GM18517 (cell line): Measurements from ENCODE around the gene PRICKLE4.
A peak's percentile ranks its signal among the peaks of the same experiment; 100 is the strongest.

Source experiments
- ATAC-seq: cut with Tn5 transposase; IDR thresholded peaks from one replicate; pipeline ENCODE4 v1.9.1; 2021; ENCODE audit warnings: mild to moderate bottlenecking, moderate library complexity; ENCODE audit not compliant: unreplicated experiment

PRICKLE4 gene, protein sequence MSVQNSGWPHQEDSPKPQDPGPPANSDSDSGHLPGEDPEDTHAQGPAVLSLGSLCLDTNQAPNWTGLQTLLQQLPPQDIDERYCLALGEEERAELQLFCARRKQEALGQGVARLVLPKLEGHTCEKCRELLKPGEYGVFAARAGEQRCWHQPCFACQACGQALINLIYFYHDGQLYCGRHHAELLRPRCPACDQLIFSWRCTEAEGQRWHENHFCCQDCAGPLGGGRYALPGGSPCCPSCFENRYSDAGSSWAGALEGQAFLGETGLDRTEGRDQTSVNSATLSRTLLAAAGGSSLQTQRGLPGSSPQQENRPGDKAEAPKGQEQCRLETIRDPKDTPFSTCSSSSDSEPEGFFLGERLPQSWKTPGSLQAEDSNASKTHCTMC

DNA sequence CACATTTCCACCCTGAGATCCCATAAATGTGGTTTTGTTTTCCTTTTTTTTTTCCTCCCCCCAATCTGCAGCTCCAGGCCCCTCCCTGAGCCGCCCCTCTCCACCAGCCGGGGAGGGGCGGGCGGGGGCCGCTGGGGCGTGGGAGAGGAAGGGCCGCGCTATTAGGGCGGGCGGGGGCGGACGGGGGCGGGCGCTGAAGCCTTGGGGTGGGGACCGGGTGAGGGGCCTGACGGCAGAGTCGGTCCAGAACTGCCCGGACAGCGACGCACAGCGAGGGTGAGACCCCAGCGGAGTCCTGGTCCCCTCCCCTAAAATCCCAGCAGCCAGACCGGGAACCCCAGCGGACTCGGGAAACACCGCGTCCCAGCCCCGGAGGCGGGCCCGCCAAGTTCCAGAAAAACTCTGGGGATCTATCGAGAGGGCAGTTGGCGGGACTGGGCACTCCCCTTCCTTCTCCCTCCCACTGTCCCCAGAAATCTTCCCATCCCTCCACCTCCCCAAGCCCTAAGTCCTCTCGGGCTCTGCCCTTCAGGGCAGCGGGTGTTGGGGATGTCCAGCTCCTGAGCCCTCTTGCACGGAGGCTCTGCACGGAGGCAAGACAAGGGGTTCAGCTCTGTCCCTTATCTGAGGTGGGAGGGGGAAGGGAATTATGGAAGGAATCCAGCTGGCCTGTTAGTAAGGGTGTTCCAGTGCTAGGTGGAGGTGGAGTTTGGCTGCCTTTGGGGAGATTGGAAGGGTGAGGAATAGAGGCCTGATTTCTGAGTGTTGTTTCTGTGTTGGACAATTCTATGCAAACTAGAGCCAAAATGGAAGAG is at the start of gene PRICKLE4:
PRICKLE4 (plus strand) TSS at position 232 of the 815 bp plus-strand sequence. CDS start 2,692 bp downstream, outside the sequence.
- no peak for ATAC-seq

DNA sequence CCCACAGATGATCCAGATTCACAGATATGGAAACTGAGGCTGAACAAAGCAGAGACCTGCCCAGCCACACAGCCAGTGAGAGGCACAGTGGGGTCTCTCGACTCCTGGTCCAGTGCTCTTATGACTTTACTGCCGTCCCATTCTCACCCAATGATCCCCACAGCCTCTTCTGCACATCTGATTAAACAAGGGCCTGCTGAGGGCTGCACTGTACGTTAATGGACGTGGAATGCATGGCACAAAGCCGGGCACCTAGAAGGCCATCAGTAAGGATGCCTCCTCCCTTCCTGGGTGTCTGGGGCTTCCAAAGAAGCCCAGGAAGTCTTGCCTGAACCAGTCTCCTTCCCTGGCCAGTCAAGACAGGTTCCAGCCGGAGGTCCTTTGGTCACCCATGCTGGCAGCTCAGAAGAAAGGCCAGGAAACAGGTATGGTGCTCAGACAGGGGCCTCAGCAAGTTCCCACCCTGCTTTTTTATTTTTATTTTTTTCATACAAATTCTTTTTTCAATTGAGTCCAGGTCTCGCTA is 49.0 kb upstream of the PRICKLE4 start:
- ATAC-seq = no peak

DNA sequence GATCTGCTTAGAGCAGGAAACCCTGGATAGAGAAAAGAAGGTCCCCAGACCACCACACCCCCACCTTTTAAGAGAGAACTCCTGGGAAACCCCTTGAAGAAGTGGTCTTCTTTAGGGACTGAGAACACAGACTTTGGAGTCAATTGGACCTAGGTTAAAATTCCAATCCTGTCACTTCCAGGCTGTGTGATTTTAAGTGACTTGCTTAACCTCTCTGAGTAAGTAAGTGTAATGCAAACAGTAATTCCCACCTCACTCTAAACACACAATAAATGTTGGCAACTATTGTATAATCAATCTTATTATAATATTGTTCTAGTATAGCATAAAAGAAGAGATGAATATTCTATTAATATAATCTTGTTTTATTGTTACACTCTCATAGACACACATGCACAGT is 48.4 kb upstream of the PRICKLE4 start:
- no peak for ATAC-seq

DNA sequence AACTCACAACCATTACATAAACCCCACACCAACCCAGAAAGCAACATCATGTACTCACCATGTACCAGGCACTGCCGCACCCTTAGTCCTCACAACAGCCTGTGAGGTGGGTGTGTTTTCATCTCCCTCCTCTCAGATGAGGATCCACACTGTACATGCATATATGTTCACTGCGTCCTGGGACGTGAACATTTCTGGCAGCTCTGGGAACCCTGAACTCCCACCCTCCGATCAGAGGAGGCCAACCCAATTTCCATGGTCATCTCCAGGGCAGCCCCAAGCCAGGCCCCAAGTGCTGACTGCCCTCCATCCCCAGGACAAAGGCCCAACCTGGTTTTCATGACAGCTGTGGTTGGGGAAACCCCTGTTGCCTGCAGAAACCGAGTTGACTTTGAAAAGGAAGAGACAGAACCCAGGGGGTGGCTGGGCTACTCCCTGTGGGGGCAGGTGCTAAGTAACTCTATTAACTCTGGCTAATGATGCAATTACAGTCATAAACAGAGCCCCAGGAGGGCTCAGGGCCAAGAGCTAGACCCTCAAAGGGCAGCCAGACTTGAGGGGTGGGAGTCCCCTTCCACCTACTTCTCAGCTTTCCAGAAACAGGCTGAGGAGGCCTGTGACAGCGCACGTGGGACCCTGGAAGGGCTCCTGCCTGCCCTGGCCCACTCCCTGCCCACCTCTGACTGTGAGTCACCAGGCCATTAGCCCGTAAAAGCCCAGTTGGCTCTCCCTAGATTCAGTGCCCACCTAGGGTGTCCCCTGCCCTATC is 47.8 kb upstream of the PRICKLE4 start:
- peak; percentile 40 for ATAC-seq

DNA sequence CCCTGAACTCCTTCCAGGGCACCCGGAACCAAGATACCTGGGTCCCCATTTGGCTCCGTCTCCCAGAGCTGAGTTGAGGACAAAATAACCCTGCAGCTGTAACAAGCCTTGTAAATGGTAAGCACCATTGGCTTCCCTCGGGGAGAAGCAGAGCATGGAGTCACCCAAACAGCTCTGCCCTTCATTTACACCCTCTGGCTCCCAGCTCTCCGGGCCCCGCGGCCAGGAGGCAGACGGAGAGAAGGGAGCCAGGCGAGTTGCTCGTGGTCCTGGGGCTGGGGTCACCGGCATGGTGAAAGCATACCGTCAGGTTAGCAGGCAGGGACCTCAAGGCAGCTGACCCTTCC is 47.2 kb upstream of the PRICKLE4 start:
- ATAC-seq = no peak

DNA sequence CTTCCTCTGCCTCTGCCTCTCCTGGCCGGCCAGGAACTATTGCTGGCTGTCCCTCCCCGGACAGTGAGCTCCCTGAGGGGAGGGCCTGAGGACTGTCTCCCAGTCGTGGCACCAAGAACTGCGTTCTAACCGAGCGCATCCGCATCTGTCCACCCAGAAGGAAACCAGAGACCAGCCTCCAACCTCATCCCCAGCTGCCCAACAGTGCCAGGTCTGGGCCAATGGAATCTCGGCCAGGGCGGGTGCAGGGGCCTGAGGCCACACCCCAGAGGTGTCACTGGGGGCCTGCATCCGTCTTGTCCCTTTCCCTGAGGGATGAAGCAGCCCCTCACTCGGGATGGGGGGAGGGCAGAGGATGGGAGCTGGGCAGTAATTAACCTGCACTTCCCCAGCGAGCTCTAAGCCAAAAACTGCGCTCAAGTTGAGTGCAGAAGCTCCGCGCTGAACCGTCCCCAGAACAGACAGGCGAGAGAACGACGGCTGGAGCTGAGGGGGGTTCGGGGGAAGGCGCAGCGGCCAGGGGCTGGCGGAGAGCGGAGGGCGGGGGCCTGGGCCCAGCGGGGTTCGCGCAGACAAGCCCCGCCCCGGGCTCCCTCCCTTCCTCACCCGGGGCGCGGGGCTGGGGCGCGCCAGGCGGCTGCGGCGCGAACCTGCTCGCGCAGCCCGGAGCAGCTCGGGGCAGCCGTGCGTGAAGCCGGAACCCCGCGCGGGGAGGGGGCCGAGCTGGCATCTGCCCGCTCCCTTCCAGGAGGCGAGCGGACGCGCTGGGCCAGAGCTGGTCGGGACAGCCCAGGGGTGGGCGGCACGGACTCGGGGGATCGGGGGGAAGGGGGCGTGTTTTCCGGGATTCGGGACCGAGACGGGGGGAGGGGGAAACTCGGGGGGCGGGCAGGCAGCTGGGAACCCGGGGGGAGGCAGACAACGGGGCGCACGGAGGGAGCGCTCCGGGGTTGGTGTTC is 46.6 kb upstream of the PRICKLE4 start:
- ATAC-seq = no peak

DNA sequence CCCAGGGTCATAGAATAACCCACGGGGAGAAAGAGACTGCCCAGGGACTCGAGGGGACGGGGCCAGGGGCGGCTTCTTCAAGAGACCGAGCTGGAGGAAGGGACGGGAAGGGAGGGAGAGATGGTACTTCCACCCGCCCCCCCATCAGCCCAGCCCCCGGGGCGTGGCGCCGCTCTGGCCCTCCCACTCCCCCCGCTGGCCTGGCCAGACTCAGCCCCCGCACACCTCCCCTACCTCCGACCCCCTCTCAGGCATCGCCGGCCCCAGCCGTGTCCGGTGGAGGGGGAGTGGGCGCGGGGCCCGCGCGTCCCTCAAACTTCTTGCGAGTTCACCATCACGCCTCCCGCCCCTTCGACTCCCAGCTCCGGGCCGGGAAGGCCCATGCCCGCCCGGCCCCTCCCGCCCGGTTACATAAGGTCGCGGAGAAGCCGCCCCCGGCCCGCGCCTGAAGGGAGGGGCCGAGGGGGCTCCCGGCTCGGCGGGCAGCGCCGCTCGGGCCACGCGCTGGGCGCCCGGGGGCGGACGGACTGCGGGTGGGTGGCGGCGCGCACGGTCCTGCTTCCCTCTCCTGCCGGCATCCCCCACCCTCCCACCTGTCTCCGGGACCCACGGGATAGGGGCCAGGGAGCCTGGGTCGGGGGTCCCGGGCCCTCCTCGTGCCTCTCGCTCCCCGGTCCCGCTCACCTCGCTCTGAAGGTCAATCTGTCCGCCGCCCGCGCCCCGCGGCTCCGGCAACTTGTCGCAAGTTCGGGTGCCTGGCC is 45.7 kb upstream of the PRICKLE4 start:
- ATAC-seq = peak; percentile 26

DNA sequence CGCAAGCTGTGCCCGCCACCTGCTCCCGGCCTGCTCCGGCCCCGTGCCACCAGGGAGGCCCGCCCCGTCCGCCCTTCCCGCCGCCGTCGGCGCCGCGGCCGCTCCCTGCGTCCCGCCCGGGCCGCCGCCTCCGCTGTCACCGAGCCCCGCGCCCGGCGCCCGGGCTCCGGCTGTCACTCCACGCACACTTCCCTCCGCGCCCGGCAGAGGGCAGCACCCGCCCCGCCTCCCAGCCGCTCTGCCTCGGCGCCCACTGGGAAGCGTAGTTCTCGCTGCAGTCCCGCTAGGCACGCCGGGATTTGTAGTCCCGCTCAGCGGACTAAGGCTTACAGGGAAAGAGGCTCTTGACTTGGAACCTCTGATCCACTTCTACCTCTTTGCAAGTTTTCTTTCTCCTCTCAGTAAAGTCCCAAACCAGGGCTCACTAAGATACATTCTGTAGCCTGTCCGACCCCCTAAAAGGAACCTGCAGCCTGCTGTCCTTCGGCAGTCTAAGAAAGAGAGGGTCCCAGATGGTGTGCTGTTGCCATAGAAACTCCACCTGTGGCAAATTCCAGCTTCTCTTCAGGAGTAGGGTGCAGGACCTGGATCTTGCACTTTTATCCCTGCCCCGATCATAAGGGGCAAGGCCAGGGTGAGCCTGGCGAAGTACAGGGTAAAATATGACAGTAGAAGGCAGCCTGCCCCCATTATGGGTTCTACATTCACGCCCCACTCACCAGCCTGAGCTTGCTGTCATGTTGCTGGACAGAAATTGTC is 45.0 kb upstream of the PRICKLE4 start, which contains the start of gene TFEB:
TFEB (minus strand) TSS at position 182 of the 759 bp plus-strand sequence. CDS start 44,395 bp downstream, outside the sequence.
- ATAC-seq = peak; percentile 53

DNA sequence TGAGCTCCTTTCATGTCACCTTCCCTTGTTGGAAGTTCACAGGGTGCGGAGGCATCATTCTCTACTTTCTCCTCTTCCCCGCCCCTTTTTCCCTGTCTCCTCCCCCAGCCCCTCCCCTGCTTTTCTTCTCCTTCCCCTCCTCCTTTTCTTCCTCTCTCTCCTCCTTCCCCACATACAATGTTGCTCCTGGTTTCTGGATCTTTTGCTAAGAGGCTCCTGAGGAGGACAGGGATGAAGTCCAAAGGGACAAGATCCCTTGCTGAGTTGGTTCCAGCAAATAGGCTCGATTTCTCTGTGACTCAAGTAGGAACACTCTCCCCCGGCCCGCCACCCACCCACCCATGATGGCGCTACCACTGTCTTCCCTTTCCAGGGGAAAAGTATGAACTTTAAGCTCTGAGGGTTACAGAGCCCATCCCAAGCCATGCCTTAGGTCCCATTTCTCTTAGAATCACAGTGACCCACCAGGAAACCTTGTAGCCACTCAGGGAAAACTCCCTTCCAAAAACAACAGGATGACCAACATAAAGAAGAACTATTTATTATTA is 44.3 kb upstream of the PRICKLE4 start:
- ATAC-seq = no peak

DNA sequence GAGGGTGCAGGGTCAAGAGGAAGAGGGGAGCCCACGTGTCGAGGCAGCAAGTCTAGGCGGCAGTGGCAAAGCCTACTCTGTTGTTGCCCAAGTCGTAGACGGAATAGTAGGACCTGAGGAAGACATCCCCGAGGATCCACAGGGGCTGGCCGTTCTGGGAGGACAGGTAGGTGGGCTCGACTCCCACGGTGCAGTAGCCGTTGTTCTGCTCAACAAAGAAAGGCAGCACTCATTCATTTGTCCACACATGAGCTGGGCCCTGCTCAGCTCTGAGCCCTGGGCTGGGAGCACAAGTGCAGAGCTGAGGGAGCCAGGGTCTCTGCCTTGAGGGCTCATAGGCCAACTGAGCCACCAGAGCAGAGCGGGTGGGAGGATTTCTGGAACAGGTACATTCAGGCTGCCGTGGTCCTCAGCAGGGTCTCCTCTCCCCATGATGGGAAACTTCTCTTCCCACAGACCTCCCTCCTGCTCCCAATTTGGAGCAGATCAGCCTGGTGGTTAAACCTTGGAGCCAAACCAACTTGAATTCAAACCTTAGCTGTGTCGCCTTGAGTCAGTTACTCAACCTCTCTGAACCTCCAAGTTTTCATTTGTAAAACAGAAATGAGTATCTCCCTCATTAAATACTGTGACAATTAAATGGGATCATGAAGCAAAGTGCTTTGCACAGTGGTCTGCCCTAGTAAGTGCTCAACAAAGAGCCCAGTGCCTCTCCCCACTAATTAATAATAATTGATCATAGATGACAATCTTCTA is 43.6 kb upstream of the PRICKLE4 start:
- ATAC-seq = no peak

DNA sequence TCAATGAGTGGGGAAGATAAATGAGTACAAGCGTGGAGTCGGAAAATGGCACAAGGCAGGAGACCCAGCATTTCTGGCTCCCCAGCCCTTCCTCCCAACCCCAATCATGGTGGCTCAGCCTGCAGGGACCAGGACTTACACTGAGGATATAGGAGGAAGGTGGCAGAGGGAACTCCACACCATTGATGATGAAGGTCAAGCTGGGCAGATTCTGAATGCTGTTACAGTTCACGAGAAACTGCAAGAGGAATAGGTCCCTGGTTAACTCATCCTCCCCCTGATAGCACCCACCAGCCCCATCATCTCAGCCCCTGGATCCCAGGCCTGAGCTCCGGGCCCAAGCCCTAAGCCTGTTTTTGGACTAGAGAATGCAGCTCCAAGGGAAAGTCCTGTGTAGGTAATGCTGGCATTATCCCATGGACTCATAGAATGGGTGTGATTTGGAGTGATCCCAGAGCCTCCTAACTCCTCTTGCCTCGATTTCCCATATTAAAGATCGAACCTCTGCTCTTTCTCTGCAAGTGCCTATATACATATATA is 42.9 kb upstream of the PRICKLE4 start:
- ATAC-seq = no peak

DNA sequence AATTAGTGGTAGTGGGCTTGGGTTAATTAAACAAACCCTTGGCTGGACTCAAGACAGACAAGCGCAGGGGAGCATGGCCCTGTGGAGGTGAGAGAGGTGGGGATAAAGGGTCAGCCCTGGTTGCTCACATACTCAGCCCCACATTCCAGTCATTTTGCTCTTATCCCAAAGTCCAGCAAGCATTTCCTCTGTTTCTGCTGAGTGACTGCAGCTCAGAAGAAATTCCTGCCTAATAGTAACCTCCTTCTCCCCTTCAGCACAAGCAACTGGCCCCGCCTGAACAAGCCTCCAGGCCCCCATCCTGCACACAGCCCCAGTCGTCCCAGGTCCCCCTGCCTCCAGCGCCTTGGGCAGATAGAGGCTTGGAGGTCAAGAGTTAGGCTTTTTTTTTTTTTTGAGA is 41.5 kb upstream of the PRICKLE4 start:
- ATAC-seq = no peak

DNA sequence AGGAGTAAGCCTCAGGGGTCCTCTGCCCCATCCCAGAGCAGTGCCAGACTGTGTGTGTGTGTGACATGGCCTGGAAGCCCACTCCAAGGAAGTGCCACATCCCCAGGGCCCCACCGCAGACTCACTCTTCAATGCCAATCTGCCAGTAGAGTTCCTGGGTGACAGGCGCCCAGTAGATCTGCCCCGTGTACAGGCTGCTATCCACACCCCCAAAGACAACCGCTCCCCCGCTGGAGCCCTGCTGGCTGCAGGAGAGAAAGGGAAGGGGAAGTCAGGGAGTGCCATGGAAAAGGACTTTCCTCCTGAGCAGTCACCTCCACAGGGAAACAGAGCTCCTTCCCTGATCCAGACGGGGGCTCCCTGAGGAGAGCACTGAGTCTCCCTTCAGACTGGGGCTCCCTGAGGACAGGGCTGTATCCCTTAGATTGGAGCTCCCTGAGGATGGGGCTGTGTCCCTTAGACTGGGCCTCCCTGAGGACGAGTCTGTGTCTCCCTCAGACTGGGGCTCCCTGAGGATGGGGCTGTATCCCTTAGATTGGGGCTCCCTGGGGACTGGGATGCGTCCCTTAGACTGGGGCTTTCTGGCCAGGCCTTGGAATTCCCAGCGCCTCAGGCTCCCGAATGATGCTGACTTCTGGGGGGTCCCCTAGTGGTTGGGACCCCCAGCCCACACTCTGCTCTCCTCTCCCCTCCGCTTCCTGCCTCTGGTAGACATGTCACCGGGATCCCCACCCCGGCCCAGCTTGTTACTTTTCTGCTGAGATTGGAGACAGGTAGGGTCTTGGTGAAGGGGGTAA is 40.0 kb upstream of the PRICKLE4 start:
- no peak for ATAC-seq

DNA sequence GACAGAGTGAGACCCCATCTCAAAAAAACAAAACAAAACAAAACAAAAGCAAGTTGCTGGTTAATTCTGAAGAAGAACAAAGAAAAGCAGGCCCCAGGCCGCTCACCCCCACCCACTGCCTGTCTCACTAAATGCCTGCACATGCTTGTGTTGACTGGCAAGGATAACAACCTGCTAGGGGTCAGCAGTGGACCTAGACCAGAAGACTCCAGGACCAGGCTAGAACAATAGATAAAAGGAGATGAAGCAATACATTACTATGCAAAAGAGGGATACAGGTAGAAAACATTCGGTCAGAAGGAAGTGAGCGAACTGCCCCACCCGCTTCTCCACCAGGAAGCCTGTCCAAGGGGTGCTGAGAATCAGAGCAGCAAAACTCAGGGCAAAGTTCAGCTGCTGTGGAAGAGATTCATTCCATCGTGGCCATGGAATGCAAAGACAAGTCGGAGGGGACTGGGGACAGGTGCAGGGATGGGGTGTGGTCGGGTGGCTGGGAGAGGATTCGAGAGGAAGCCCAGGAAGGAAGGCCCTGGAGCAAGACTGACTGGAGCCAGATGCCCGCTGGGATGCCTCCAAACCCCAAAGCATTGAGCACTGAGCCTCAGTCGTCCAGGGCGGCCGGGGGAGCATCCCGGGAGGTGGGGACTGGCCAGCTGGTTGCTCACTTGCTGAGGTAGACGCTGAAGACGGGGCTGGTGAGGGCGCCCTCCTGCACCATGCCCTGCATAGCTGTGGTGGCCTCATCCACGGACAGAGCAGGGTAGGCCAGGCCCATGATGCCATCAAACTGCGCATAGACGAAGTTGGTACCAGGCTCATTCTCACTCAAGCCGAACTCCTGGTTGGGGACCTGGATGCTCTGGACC is 38.7 kb upstream of the PRICKLE4 start:
- no peak for ATAC-seq
